Lung (tissue), 12 donors: ENCODE results near the gene ACVR1B. TPM values are rescaled to one million over a fixed set of nuclear protein-coding genes. Genes with fewer than 3 reads are reported as not detected.

Experiments used
- ATAC-seq: fragments of 200-7000 bp; cut with Tn5 transposase; one replicate; pipeline ENCODE4 v1.9.1; 2020; ENCODE audit warnings: moderate number of reproducible peaks; ENCODE audit not compliant: insufficient read depth, low FRiP score
- DNase-seq, 3 donors: peaks; one replicate each; pipeline ENCODE4 v3.0.0-alpha.2; 2013 to 2017
- H3K27ac ChIP-seq, 2 donors: one replicate each; pipeline ENCODE4 v1.5.1; 2013; ENCODE audit warnings: mild to moderate bottlenecking in 2 of 2, moderate library complexity in 2 of 2, control low read depth in 1 of 2, inconsistent platforms in 1 of 2, low read depth in 1 of 2, low read length in 1 of 2
- H3K27me3 ChIP-seq, 3 donors: one replicate each; pipeline ENCODE4 v1.5.1; 2013; ENCODE audit warnings: low read length in 2 of 3; ENCODE audit not compliant: control insufficient read depth in 3 of 3, insufficient read depth in 3 of 3
- H3K36me3 ChIP-seq, 4 donors: one replicate each; pipeline ENCODE4 v1.5.1; 2013; ENCODE audit warnings: low read length in 4 of 4, mild to moderate bottlenecking in 1 of 4, moderate library complexity in 1 of 4; ENCODE audit not compliant: control insufficient read depth in 4 of 4, insufficient read depth in 4 of 4
- H3K4me1 ChIP-seq, 5 donors: one replicate each; pipeline ENCODE4 v1.5.1; 2013; ENCODE audit warnings: low read length in 5 of 5, mild to moderate bottlenecking in 2 of 5, moderate library complexity in 1 of 5; ENCODE audit not compliant: control insufficient read depth in 5 of 5, insufficient read depth in 5 of 5
- H3K4me3 ChIP-seq: one replicate; pipeline ENCODE4 v1.5.1; 2013; ENCODE audit warnings: mild to moderate bottlenecking, control low read depth, moderate library complexity
- H3K9ac ChIP-seq, 2 donors: one replicate each; pipeline ENCODE4 v1.5.1; 2013; ENCODE audit warnings: low read length in 2 of 2, control low read depth in 1 of 2; ENCODE audit not compliant: insufficient read depth in 1 of 2
- H3K9me3 ChIP-seq, 4 donors: one replicate each; pipeline ENCODE4 v1.5.1; 2013; ENCODE audit warnings: low read length in 3 of 4, mild to moderate bottlenecking in 1 of 4, moderate library complexity in 1 of 4; ENCODE audit not compliant: control insufficient read depth in 4 of 4, insufficient read depth in 3 of 4
- CTCF ChIP-seq: IDR thresholded peaks from 2 replicates; pipeline ENCODE4 v1.5.1; 2012; ENCODE audit warnings: mild to moderate bottlenecking; ENCODE audit errors: control extremely low read depth, extremely low read depth
- WGBS, 2 donors: extraction: QIAGEN DNeasy Blood & Tissue Kit; methylation state at CpG; one replicate each; pipeline ENCODE4 v1.1.7; 2013; 5-methylcytosine and 5-hydroxymethylcytosine counted together
- polyA plus RNA-seq, 2 donors: library from polyadenylated mRNA; stranded (reverse); fragments of 200-250 nt; gene quantifications; one replicate each; pipeline ENCODE4 v1.2.1, GENCODE V29; 2013
- total RNA-seq, 2 donors: library from RNA; depleted of rRNA in 1 of 2; stranded (reverse); fragments of >200 nt in 1 of 2; gene quantifications; one replicate each; pipeline ENCODE4 v1.2.1, GENCODE V29; 2014 to 2021
- donor health status: control.
- donor health status: control.
- donor health status: Bipolar disorder and iron deficiency.
- donor health status: healthy.
- donor health status: DM: yes; HTN: yes; CAD: no.

ACVR1B gene
- total and polyA plus RNA-seq, 4 donors: 14.0 to 41.7 (median 21.0) TPM

GRCh38 chr12:51932218-51933076 lies 19.1 kb upstream of the ACVR1B start:
- no peaks in the 10 kb centered on the region for H3K9me3 ChIP-seq
- ATAC-seq: peak; percentile 27
- H3K27me3 ChIP-seq: no peaks in the 10 kb centered on the region
- H3K27ac ChIP-seq: no peak overlapping the region
- TF ChIP-seq CTCF: no peak
- H3K4me1 ChIP-seq: peaks cover 0 to 2% (median 0%) of the 10 kb centered on the region in 5 donors
- no peaks in the 10 kb centered on the region for H3K36me3 ChIP-seq
- no peak overlapping the region for H3K4me3 ChIP-seq
- no peak overlapping the region for H3K9ac ChIP-seq
- DNase-seq: no peak
- 65 to 76% methylated on average over 5 of the region's 5 CpGs for WGBS, 2 donors

- H3K4me1 ChIP-seq: peaks cover 0 to 7% (median 2%) of the 10 kb centered on the region in 5 donors
- H3K36me3 ChIP-seq: no peaks in the 10 kb centered on the region
- H3K9me3 ChIP-seq: peaks cover 0 to 2% (median 0%) of the 10 kb centered on the region in 4 donors
- WGBS, 2 donors: 94 to 100% methylated on average over 4 of the region's 4 CpGs
- TF ChIP-seq CTCF: no peak
- H3K27me3 ChIP-seq: no peaks in the 10 kb centered on the region
- H3K27ac ChIP-seq: no peak overlapping the region
- no peak for ATAC-seq
- no peak overlapping the region for H3K4me3 ChIP-seq
- DNase-seq: no peak
- no peak overlapping the region for H3K9ac ChIP-seq
These were observed 17.4 kb upstream of the ACVR1B start for GRCh38 chr12:51934080-51934479.

- Histone ChIP-seq H3K27me3 (no peaks in the 10 kb centered on the region), H3K36me3 (no peaks in the 10 kb centered on the region), H3K9me3 (peaks cover 0 to 2% (median 0%) of the 10 kb centered on the region in 4 donors), H3K4me3 (no peak overlapping the region), H3K27ac (no peak overlapping the region), H3K4me1 (peaks cover 0 to 19% (median 7%) of the 10 kb centered on the region in 5 donors), H3K9ac (no peak overlapping the region)
- TF ChIP-seq CTCF: no peak
- no peak for ATAC-seq
- peak; percentile 67 to 77 (median 72) for DNase-seq
- 69 to 79% methylated on average over 2 of the region's 2 CpGs for WGBS, 2 donors
These were observed 13.6 kb upstream of the ACVR1B start for GRCh38 chr12:51937926-51938325.
